Endothelial cell of umbilical vein (primary cell): ENCODE data around the gene CELSR3. TPM values are rescaled to one million over a fixed set of nuclear protein-coding genes. Genes with fewer than 3 reads are reported as not detected.

Experiments used
- BruUV-seq: library from RNA; stranded (reverse); fragments of 400-500 nt; replicated peaks from 2 replicates; lab custom pipeline; 2021; lab: Mats Ljungman, UMichigan
- CTCF ChIA-PET: fragments of 300-600, 350-600 bp; sonication (Branson Sonifier 250); formaldehyde crosslinking; loops from one replicate; lab custom pipeline; 2021; ENCODE audit warnings: antibody characterized with exemption, inconsistent platforms; lab: Charles Lee
- POLR2A ChIA-PET: fragments of 300-600, 350-600 bp; sonication (Branson Sonifier 250); formaldehyde crosslinking; loops from one replicate; lab custom pipeline; 2021; ENCODE audit warnings: antibody characterized with exemption, inconsistent platforms; lab: Charles Lee
- DNase-seq: peaks from one replicate; pipeline ENCODE4 v3.0.0-alpha.2; 2011; ENCODE audit warnings: low read depth, low spot score
- FAIRE-seq: peaks from 2 replicates; lab custom pipeline; 2011; peaks lifted over from hg19 to GRCh38; lab: Jason Lieb, UNC
- H2AFZ ChIP-seq: 2 replicates; pipeline ENCODE4 v1.6.0; 2012; ENCODE audit warnings: low read depth, low read length, control low read depth, inconsistent platforms
- H3K27ac ChIP-seq: 2 replicates; pipeline ENCODE4 v1.5.1; 2011; ENCODE audit warnings: low read depth, mild to moderate bottlenecking, control low read depth, low read length, moderate library complexity; ENCODE audit not compliant: insufficient read depth
- H3K27me3 ChIP-seq, 2 experiments: 2 replicates each; pipeline versions ENCODE4 v1.6.0 to v1.6.1; 2011; ENCODE audit warnings: low read length in 2 of 2, mixed read lengths in 1 of 2; ENCODE audit not compliant: control insufficient read depth in 2 of 2, insufficient read depth in 2 of 2
- H3K36me3 ChIP-seq, 2 experiments: 2 replicates in 1 of 2; 3 replicates in 1 of 2; pipeline ENCODE4 v1.5.1; 2011; ENCODE audit warnings: low read length in 2 of 2, mild to moderate bottlenecking in 1 of 2, moderate library complexity in 1 of 2; ENCODE audit not compliant: control insufficient read depth in 2 of 2, insufficient read depth in 2 of 2; ENCODE audit errors: extremely low read depth in 1 of 2
- H3K4me1 ChIP-seq: 3 replicates; pipeline ENCODE4 v1.5.1; 2011; ENCODE audit warnings: mild to moderate bottlenecking, low read length; ENCODE audit not compliant: control insufficient read depth, insufficient read depth; ENCODE audit errors: extremely low read depth
- H3K4me2 ChIP-seq: 2 replicates; pipeline ENCODE4 v1.6.1; 2011; ENCODE audit warnings: low read length, control low read depth, mixed read lengths; ENCODE audit not compliant: insufficient read depth
- H3K4me3 ChIP-seq, 3 experiments: fragments of 200-600 bp in 1 of 3; sonication (generic), shearing (Covaris generic) in 1 of 3; replicated peaks in 1 of 3; 2 replicates each; pipeline ENCODE4 v1.5.1; 2011 to 2016; ENCODE audit warnings: control low read depth in 3 of 3, low read length in 3 of 3, mild to moderate bottlenecking in 2 of 3, inconsistent platforms in 1 of 3, low read depth in 1 of 3, moderate library complexity in 1 of 3; ENCODE audit not compliant: insufficient read depth in 1 of 3
- H3K79me2 ChIP-seq: 2 replicates; pipeline ENCODE4 v1.6.0; 2012; ENCODE audit warnings: low read length, inconsistent platforms; ENCODE audit not compliant: control insufficient read depth, insufficient read depth
- H3K9ac ChIP-seq: replicated peaks from 2 replicates; pipeline ENCODE3; 2011; ENCODE audit warnings: low read length, control low read depth; ENCODE audit not compliant: insufficient read depth; ENCODE audit errors: extremely low read depth
- H3K9me1 ChIP-seq: replicated peaks from 3 replicates; pipeline ENCODE4 v1.6.0; 2011; ENCODE audit warnings: mild to moderate bottlenecking, low read length; ENCODE audit not compliant: control insufficient read depth, insufficient read depth; ENCODE audit errors: extremely low read depth
- H3K9me3 ChIP-seq: replicated peaks from 2 replicates; pipeline ENCODE4 v1.5.1; 2012; ENCODE audit warnings: low read length, inconsistent platforms; ENCODE audit not compliant: control insufficient read depth, insufficient read depth
- H4K20me1 ChIP-seq: replicated peaks from 2 replicates; pipeline ENCODE3; 2011; ENCODE audit warnings: mild to moderate bottlenecking, low read length; ENCODE audit not compliant: control insufficient read depth, insufficient read depth; ENCODE audit errors: extremely low read depth
- EZH2 ChIP-seq: IDR thresholded peaks from 2 replicates; pipeline ENCODE4 v1.6.1; 2012; ENCODE audit warnings: borderline replicate concordance, low read depth, mild to moderate bottlenecking, moderate library complexity, low read length, inconsistent platforms; ENCODE audit not compliant: severe bottlenecking
- FOS ChIP-seq: IDR thresholded peaks from 2 replicates; pipeline ENCODE4 v1.6.1; 2011; ENCODE audit warnings: mild to moderate bottlenecking, low read length, moderate library complexity, borderline replicate concordance; ENCODE audit not compliant: insufficient read depth
- GATA2 ChIP-seq: IDR thresholded peaks from 2 replicates; pipeline ENCODE4 v1.7.0; 2011; ENCODE audit warnings: low read depth, mild to moderate bottlenecking, moderate library complexity, mixed read lengths, low read length; ENCODE audit not compliant: insufficient read length, insufficient read depth
- JUN ChIP-seq: IDR thresholded peaks from 2 replicates; pipeline ENCODE4 v1.6.1; 2011; ENCODE audit warnings: borderline replicate concordance, low read depth; ENCODE audit not compliant: insufficient read length, insufficient read depth
- MYC ChIP-seq: IDR thresholded peaks from one replicate; pipeline ENCODE4 v1.6.1; 2011; ENCODE audit warnings: mild to moderate bottlenecking, low read depth, low read length
- POLR2AphosphoS5 ChIP-seq: IDR thresholded peaks from 2 replicates; pipeline ENCODE4 v1.6.1; 2012; ENCODE audit warnings: low read depth, mild to moderate bottlenecking, control low read depth, low read length, moderate library complexity; ENCODE audit not compliant: insufficient read depth
- dilution Hi-C: fragments of 300-500 bp; cut with MboI; formaldehyde crosslinking; loops from one replicate; pipeline ENCODE4 v1.15.0; 2019; ENCODE audit warnings: low sequenced_read_pairs; ENCODE audit not compliant: extremely low pct_ligation_motif_present
- intact Hi-C: fragments of 100-400 bp; cut with micrococcal nuclease; formaldehyde crosslinking; loops from one replicate; pipeline ENCODE4 v1.10.0; 2022
- polyA plus RNA-seq, 4 experiments: library from polyadenylated mRNA; depleted of rRNA in 3 of 4; stranded (reverse) in 3 of 4; unstranded in 1 of 4; fragments of >200 nt; gene quantifications; 2 replicates each; pipeline versions ENCODE4 v1.2.1 to v1.2.3, GENCODE V29; 2011 to 2012; ENCODE audit warnings: missing spikeins in 1 of 4
- total RNA-seq: library from RNA; stranded (reverse); gene quantifications from 2 replicates; pipeline ENCODE4 v1.2.3, GENCODE V29; 2021
- TF ChIP-seq, protein P1 (sequence below): IDR thresholded peaks from 2 replicates; pipeline ENCODE4 v1.6.1; 2011; ENCODE audit not compliant: insufficient read depth, insufficient read length
- TF ChIP-seq, protein P2 (sequence below), 2 donors: IDR thresholded peaks; 1 replicate in 1 of 2; 2 replicates in 1 of 2; pipeline ENCODE4 v1.5.1; 2011; ENCODE audit warnings: low read length in 2 of 2, mild to moderate bottlenecking in 2 of 2, moderate library complexity in 2 of 2, control low read depth in 1 of 2, inconsistent platforms in 1 of 2, low read depth in 1 of 2; ENCODE audit not compliant: insufficient read depth in 1 of 2; ENCODE audit errors: extremely low read depth in 1 of 2

The CELSR3 gene
- total and polyA plus RNA-seq, 2 donors (not counting 3 experiments of a cell fraction or from before 2014, with no cell fraction given), result 0.25 to 0.71 TPM

DNA sequence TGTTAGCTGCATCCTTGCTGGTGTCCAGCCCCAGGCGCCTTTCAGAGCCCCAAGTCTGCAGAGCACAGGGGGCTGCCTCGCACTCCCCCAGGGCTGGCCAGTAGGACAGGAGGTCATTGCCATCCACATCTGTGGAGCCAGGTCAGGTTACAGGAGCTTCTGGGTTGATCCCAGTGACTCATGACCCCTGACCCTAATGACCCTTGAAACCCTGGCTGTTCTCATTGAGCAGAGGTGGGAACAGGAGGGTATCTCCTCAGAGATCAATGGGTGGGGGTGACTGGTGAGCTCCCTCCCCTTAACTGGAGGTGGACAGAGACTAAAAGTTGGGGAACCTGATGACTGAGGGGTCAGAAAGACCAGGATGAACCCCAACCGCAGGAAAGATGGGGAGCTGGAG is 21.3 kb downstream of the CELSR3 start:
- ChIA-PET POLR2A (no interaction called here), CTCF (no interaction called here)
- Histone ChIP-seq H3K27me3 (no peaks in the 10 kb centered on the region), H3K79me2 (no peaks in the 10 kb centered on the region), H2AFZ (no peak overlapping the region), H3K27ac (no peak overlapping the region), H3K9ac (no peak overlapping the region), H3K9me1 (no peaks in the 10 kb centered on the region), H3K4me1 (peaks cover 5% of the 10 kb centered on the region), H4K20me1 (no peaks in the 10 kb centered on the region), H3K4me3 (no peak overlapping the region), H3K4me2 (no peak overlapping the region), H3K9me3 (no peaks in the 10 kb centered on the region), H3K36me3 (no peaks in the 10 kb centered on the region)
- no peak for DNase-seq
- dilution Hi-C loops (no loop called here), intact Hi-C loops (no loop called here)
- TF ChIP-seq JUN (no peak), EZH2 (no peak), POLR2AphosphoS5 (no peak), FOS (no peak), GATA2 (no peak), MYC (no peak)
- TF ChIP-seq, protein P1, sequence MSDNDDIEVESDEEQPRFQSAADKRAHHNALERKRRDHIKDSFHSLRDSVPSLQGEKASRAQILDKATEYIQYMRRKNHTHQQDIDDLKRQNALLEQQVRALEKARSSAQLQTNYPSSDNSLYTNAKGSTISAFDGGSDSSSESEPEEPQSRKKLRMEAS, result no peak
- TF ChIP-seq, protein P2, sequence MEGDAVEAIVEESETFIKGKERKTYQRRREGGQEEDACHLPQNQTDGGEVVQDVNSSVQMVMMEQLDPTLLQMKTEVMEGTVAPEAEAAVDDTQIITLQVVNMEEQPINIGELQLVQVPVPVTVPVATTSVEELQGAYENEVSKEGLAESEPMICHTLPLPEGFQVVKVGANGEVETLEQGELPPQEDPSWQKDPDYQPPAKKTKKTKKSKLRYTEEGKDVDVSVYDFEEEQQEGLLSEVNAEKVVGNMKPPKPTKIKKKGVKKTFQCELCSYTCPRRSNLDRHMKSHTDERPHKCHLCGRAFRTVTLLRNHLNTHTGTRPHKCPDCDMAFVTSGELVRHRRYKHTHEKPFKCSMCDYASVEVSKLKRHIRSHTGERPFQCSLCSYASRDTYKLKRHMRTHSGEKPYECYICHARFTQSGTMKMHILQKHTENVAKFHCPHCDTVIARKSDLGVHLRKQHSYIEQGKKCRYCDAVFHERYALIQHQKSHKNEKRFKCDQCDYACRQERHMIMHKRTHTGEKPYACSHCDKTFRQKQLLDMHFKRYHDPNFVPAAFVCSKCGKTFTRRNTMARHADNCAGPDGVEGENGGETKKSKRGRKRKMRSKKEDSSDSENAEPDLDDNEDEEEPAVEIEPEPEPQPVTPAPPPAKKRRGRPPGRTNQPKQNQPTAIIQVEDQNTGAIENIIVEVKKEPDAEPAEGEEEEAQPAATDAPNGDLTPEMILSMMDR (IDR thresholded peaks at IDR 0.05; ENCODE audit: extremely low read depth in 1 of 2, insufficient read depth in 1 of 2, low read depth in 1 of 2, low read length in 2 of 2), result no peak
- BruUV-seq, result no TSS peak
- no peak for FAIRE-seq
